22Rv1 (cell line): Measurements from ENCODE around the gene ACTBL2.

ENCODE experiments used
- H3K27ac ChIP-seq: fragments of 450-650 bp; 2 replicates; pipeline ENCODE4 v1.5.1; 2017
- CTCF ChIP-seq: fragments of 450-650 bp; IDR thresholded peaks from 2 replicates; pipeline ENCODE4 v1.5.1; 2017; ENCODE audit warnings: mild to moderate bottlenecking
- ZFX ChIP-seq: fragments of 450-650 bp; IDR thresholded peaks from 2 replicates; pipeline ENCODE4 v1.6.1; 2017; ENCODE audit warnings: antibody characterized with exemption, borderline replicate concordance

The ACTBL2 gene

GRCh38 chr5:57503433-57503832 lies 20.8 kb upstream of the ACTBL2 start:
- no peak for TF ChIP-seq CTCF
- no peak for TF ChIP-seq ZFX
- H3K27ac ChIP-seq, result no peak overlapping the region

- no peak for TF ChIP-seq CTCF
- TF ChIP-seq ZFX, result no peak
- no peak overlapping the region for H3K27ac ChIP-seq
Observed at GRCh38 chr5:57501414-57502201, 19.0 kb upstream of the ACTBL2 start.

GRCh38 chr5:57499262-57500050 lies 16.8 kb upstream of the ACTBL2 start:
- TF ChIP-seq CTCF (peak; percentile 89), ZFX (no peak)

GRCh38 chr5:57497733-57498132 lies 15.1 kb upstream of the ACTBL2 start:
- H3K27ac ChIP-seq, result no peak overlapping the region
- TF ChIP-seq ZFX, result no peak
- no peak for TF ChIP-seq CTCF

More at GRCh38 chr5:57499262-57500050, 16.8 kb upstream of the ACTBL2 start:
- no peak overlapping the region for H3K27ac ChIP-seq

GRCh38 chr5:57495285-57496086 lies 12.9 kb upstream of the ACTBL2 start:
- no peak for TF ChIP-seq ZFX
- no peak for TF ChIP-seq CTCF
- no peak overlapping the region for H3K27ac ChIP-seq

GRCh38 chr5:57494104-57495098 lies 11.8 kb upstream of the ACTBL2 start:
- no peak overlapping the region for H3K27ac ChIP-seq
- no peak for TF ChIP-seq CTCF
- no peak for TF ChIP-seq ZFX
